ENCODE measurements around the gene WBP2.

DNA sequence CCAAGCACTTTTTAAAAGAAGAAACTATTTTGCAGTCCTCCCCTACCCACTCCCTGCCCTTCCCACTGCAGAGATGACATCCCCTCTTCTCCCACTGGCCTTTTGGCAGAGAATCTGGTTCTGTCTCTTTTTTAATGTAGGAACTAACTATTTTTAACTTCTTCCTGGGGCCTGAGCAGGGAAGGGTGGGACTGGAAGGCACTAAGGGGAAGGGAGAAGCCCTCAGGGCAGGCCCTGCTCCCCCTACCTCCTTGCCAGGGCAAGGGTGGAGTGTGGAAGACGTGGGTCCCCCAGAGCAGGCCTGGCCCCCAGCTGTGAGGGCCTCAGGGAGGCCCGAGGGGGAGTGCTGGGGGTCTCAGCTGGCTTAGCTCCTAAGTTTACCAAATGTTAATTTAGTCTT is 30.5 kb downstream of the WBP2 start:
- TF ChIP-seq RAD21 (conservative IDR thresholded peaks at IDR 0.05) (no peak), EZH2 (IDR thresholded peaks at IDR 0.05; ENCODE audit: borderline replicate concordance, insufficient read depth, low read length, poor library complexity, severe bottlenecking) (no peak), EP300 (conservative IDR thresholded peaks at IDR 0.05; ENCODE audit: poor library complexity, severe bottlenecking) (no peak), TAF1 (IDR thresholded peaks at IDR 0.05; ENCODE audit: low read depth) (no peak)
- TF ChIP-seq, protein P1, sequence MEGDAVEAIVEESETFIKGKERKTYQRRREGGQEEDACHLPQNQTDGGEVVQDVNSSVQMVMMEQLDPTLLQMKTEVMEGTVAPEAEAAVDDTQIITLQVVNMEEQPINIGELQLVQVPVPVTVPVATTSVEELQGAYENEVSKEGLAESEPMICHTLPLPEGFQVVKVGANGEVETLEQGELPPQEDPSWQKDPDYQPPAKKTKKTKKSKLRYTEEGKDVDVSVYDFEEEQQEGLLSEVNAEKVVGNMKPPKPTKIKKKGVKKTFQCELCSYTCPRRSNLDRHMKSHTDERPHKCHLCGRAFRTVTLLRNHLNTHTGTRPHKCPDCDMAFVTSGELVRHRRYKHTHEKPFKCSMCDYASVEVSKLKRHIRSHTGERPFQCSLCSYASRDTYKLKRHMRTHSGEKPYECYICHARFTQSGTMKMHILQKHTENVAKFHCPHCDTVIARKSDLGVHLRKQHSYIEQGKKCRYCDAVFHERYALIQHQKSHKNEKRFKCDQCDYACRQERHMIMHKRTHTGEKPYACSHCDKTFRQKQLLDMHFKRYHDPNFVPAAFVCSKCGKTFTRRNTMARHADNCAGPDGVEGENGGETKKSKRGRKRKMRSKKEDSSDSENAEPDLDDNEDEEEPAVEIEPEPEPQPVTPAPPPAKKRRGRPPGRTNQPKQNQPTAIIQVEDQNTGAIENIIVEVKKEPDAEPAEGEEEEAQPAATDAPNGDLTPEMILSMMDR (IDR thresholded peaks at IDR 0.05; ENCODE audit: poor library complexity, severe bottlenecking): no peak
